Keratinocyte (primary cell): ENCODE data around the gene COG3. TPM values are rescaled to one million over a fixed set of nuclear protein-coding genes. Genes with fewer than 3 reads are reported as not detected.

Experiments used
- DNase-seq: peaks from one replicate; pipeline ENCODE4 v3.0.0-alpha.2; 2011; ENCODE audit warnings: low read depth, missing footprints, low spot score
- FAIRE-seq: peaks from 2 replicates; lab custom pipeline; 2011; peaks lifted over from hg19 to GRCh38; lab: Jason Lieb, UNC
- H2AFZ ChIP-seq: 2 replicates; pipeline ENCODE4 v1.6.0; 2012; ENCODE audit warnings: low read length, control low read depth, inconsistent platforms; ENCODE audit not compliant: control insufficient read depth
- H3K27ac ChIP-seq: 2 replicates; pipeline ENCODE4 v1.5.1; 2011; ENCODE audit warnings: low read length; ENCODE audit not compliant: control insufficient read depth, insufficient read depth
- H3K27me3 ChIP-seq: 3 replicates; pipeline ENCODE4 v1.6.0; 2011; ENCODE audit warnings: low read length; ENCODE audit not compliant: control insufficient read depth, insufficient read depth; ENCODE audit errors: extremely low read depth
- H3K36me3 ChIP-seq, 2 experiments: 2 replicates in 1 of 2; 3 replicates in 1 of 2; pipeline ENCODE4 v1.5.1; 2011; ENCODE audit warnings: low read length in 2 of 2, mild to moderate bottlenecking in 1 of 2; ENCODE audit not compliant: control insufficient read depth in 2 of 2, insufficient read depth in 2 of 2; ENCODE audit errors: extremely low read depth in 1 of 2
- H3K4me1 ChIP-seq: 3 replicates; pipeline ENCODE4 v1.5.1; 2011; ENCODE audit warnings: low read length; ENCODE audit not compliant: control insufficient read depth, insufficient read depth; ENCODE audit errors: extremely low read depth
- H3K4me2 ChIP-seq: 3 replicates; pipeline ENCODE4 v1.6.0; 2011; ENCODE audit warnings: low read depth, low read length; ENCODE audit not compliant: control insufficient read depth, insufficient read depth; ENCODE audit errors: extremely low read depth
- H3K4me3 ChIP-seq, 3 experiments: fragments of 200-600 bp in 1 of 3; sonication (generic) in 1 of 3; 2 replicates in 2 of 3; 3 replicates in 1 of 3; pipeline ENCODE4 v1.5.1; 2011 to 2016; ENCODE audit warnings: low read length in 3 of 3, mild to moderate bottlenecking in 3 of 3, control low read depth in 2 of 3, inconsistent platforms in 1 of 3, low read depth in 1 of 3, mixed read lengths in 1 of 3, mixed run types in 1 of 3, moderate library complexity in 1 of 3; ENCODE audit not compliant: control insufficient read depth in 2 of 3, insufficient read depth in 2 of 3; ENCODE audit errors: extremely low read depth in 1 of 3
- H3K79me2 ChIP-seq: 2 replicates; pipeline ENCODE4 v1.6.0; 2012; ENCODE audit warnings: low read length; ENCODE audit not compliant: control insufficient read depth, insufficient read depth
- H3K9ac ChIP-seq: 3 replicates; pipeline ENCODE4 v1.6.0; 2011; ENCODE audit warnings: low read length; ENCODE audit not compliant: control insufficient read depth, insufficient read depth; ENCODE audit errors: extremely low read depth
- H3K9me1 ChIP-seq: 3 replicates; pipeline ENCODE4 v1.6.0; 2011; ENCODE audit warnings: low read length; ENCODE audit not compliant: control insufficient read depth, insufficient read depth; ENCODE audit errors: extremely low read depth
- H3K9me3 ChIP-seq: 2 replicates; pipeline ENCODE4 v1.5.1; 2012; ENCODE audit warnings: low read depth, low read length; ENCODE audit not compliant: control insufficient read depth
- H4K20me1 ChIP-seq: 3 replicates; pipeline ENCODE4 v1.6.0; 2011; ENCODE audit warnings: low read length; ENCODE audit not compliant: control insufficient read depth, insufficient read depth; ENCODE audit errors: extremely low read depth
- EZH2 ChIP-seq: IDR thresholded peaks from one replicate; pipeline ENCODE4 v1.6.1; 2012; ENCODE audit warnings: inconsistent platforms, mild to moderate bottlenecking, low read length, moderate library complexity
- dilution Hi-C: fragments of 300-500 bp; cut with MboI; formaldehyde crosslinking; loops from one replicate; pipeline ENCODE4 v1.7.0; 2020; ENCODE audit warnings: low sequenced_read_pairs; ENCODE audit not compliant: extremely low pct_ligation_motif_present
- polyA plus RNA-seq, 5 experiments: library from polyadenylated mRNA; depleted of rRNA in 3 of 5; stranded (reverse) in 3 of 5; stranded (forward) in 1 of 5; unstranded in 1 of 5; fragments of >200 nt; gene quantifications; 1 replicate in 1 of 5; 2 replicates in 3 of 5; 3 replicates in 1 of 5; pipeline versions ENCODE4 v1.2.1 to v1.2.3, GENCODE V29; 2011 to 2012; ENCODE audit warnings: missing spikeins in 2 of 5, low read depth in 1 of 5, low replicate concordance in 1 of 5
- TF ChIP-seq, protein P1 (sequence below), 3 experiments: IDR thresholded peaks in 1 of 3; conservative IDR thresholded peaks in 1 of 3; optimal IDR thresholded peaks in 1 of 3; 2 replicates in 2 of 3; 3 replicates in 1 of 3; pipeline versions ENCODE3 to v1.5.1; 2011; ENCODE audit warnings: low read length in 3 of 3, mild to moderate bottlenecking in 3 of 3, moderate library complexity in 2 of 3, control low read depth in 1 of 3, inconsistent platforms in 1 of 3; ENCODE audit not compliant: insufficient read depth in 2 of 3; ENCODE audit errors: extremely low read depth in 1 of 3

The COG3 gene
- polyA plus RNA-seq, 1 donor (not counting 4 experiments of a cell fraction or from before 2014, with no cell fraction given) = 31.0 TPM

DNA sequence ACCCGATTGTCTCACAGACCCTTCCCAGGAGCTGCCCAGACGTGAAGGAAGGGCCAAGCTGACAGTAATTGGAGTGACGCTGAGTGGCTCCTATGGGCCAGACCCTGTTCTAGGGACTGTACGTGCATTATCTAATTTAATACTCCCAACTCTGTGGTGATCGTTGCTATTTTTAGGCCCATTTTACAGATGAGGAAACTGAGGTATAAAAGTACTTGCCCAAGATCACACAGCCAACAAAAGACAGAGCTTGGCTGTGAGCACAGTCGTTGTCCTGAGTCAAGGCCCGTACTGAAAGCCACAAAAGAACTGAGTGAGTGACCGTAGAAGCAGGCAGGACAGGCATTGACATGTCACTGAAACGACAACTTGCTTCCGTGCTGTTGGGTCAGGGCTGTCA lies 76.1 kb downstream of the COG3 start:
- no peak overlapping the region for H3K27ac ChIP-seq
- H3K9me1 ChIP-seq = no peaks in the 10 kb centered on the region
- DNase-seq (no peak), FAIRE-seq (no peak)
- no peaks in the 10 kb centered on the region for H3K9me3 ChIP-seq
- no peaks in the 10 kb centered on the region for H3K4me1 ChIP-seq
- no peak overlapping the region for H3K4me3 ChIP-seq
- dilution Hi-C loops = no loop called here
- H3K4me2 ChIP-seq = no peak overlapping the region
- H3K36me3 ChIP-seq = no peaks in the 10 kb centered on the region
- H3K9ac ChIP-seq = no peak overlapping the region
- no peaks in the 10 kb centered on the region for H3K79me2 ChIP-seq
- no peaks in the 10 kb centered on the region for H3K27me3 ChIP-seq
- TF ChIP-seq EZH2 = no peak
- TF ChIP-seq, protein P1, sequence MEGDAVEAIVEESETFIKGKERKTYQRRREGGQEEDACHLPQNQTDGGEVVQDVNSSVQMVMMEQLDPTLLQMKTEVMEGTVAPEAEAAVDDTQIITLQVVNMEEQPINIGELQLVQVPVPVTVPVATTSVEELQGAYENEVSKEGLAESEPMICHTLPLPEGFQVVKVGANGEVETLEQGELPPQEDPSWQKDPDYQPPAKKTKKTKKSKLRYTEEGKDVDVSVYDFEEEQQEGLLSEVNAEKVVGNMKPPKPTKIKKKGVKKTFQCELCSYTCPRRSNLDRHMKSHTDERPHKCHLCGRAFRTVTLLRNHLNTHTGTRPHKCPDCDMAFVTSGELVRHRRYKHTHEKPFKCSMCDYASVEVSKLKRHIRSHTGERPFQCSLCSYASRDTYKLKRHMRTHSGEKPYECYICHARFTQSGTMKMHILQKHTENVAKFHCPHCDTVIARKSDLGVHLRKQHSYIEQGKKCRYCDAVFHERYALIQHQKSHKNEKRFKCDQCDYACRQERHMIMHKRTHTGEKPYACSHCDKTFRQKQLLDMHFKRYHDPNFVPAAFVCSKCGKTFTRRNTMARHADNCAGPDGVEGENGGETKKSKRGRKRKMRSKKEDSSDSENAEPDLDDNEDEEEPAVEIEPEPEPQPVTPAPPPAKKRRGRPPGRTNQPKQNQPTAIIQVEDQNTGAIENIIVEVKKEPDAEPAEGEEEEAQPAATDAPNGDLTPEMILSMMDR (optimal IDR thresholded peaks at IDR 0.05 in 1 of 3, IDR thresholded peaks at IDR 0.05 in 1 of 3, conservative IDR thresholded peaks at IDR 0.05 in 1 of 3; ENCODE audit: extremely low read depth in 1 of 3, insufficient read depth in 2 of 3, low read length in 3 of 3) = no peak
- no peak overlapping the region for H2AFZ ChIP-seq
- no peaks in the 10 kb centered on the region for H4K20me1 ChIP-seq

DNA sequence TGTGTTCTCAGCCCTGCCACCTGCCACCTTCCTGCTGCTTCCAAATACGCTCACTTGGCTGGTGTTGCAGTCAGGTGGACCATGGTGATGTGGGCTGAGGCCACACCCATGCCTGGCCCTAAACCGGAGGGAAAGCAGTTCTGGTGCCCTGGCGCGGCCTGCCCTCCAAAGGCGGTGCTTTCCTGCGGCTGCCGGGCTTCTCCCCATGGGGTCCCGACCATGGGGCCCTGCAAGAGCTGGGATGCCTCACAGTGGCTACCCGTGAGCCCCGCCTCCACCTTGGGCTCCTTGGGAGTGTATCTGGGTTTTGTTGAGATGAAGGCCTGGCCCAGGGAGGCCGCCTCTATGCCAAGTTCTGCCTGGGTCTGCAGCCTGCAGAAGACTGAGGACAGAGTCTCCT lies 77.1 kb downstream of the COG3 start:
- no peak for DNase-seq
- H2AFZ ChIP-seq = no peak overlapping the region
- H3K4me3 ChIP-seq = no peak overlapping the region
- no peaks in the 10 kb centered on the region for H3K27me3 ChIP-seq
- no peaks in the 10 kb centered on the region for H3K9me1 ChIP-seq
- H3K36me3 ChIP-seq = no peaks in the 10 kb centered on the region
- dilution Hi-C loops = no loop called here
- no peaks in the 10 kb centered on the region for H3K79me2 ChIP-seq
- no peak overlapping the region for H3K9ac ChIP-seq
- H4K20me1 ChIP-seq = no peaks in the 10 kb centered on the region
- H3K4me1 ChIP-seq = no peaks in the 10 kb centered on the region
- H3K4me2 ChIP-seq = no peak overlapping the region
- TF ChIP-seq, protein P1 (optimal IDR thresholded peaks at IDR 0.05 in 1 of 3, IDR thresholded peaks at IDR 0.05 in 1 of 3, conservative IDR thresholded peaks at IDR 0.05 in 1 of 3; ENCODE audit: extremely low read depth in 1 of 3, insufficient read depth in 2 of 3, low read length in 3 of 3) = no peak
- TF ChIP-seq EZH2 = no peak
- FAIRE-seq = no peak
- H3K27ac ChIP-seq = no peak overlapping the region
- no peaks in the 10 kb centered on the region for H3K9me3 ChIP-seq
